ENCODE results near the gene TMEM168.
A peak's percentile ranks its signal among the peaks of the same experiment; 100 is the strongest.
"Not testable (repeated sequence)": the region's sequence is repeated elsewhere in the genome, so short reads cannot be mapped to it uniquely, and the experiment has no call there.

Gene TMEM168

GRCh38 chr7:112798274-112799159 lies 8.3 kb upstream of the TMEM168 start:
- H3K36me3 ChIP-seq = no peaks in the 10 kb centered on the region
- DNase-seq = no peak
- H3K4me3 ChIP-seq (ENCODE audit: low read depth, low read length) = no peak overlapping the region
- TF ChIP-seq CTCF (IDR thresholded peaks at IDR 0.05; ENCODE audit: low read depth, low read length) = no peak
- H3K9me3 ChIP-seq = no peaks in the 10 kb centered on the region
- H3K4me1 ChIP-seq = no peaks in the 10 kb centered on the region
- no peaks in the 10 kb centered on the region for H3K27me3 ChIP-seq

DNA sequence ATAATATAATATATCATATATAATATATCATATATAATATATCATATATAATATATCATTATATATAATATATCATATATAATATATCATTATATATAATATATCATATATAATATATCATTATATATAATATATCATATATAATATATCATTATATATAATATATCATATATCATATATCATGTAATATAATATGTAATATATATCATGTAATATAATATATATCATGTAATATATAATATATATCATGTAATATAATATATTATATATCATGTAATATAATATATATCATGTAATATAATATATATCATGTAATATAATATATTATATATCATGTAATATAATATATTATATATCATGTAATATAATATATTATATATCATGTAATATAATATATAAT lies 6.4 kb upstream of the TMEM168 start:
- not testable (repeated sequence) for H3K9me3 ChIP-seq; H3K4me3 ChIP-seq (ENCODE audit: low read depth, low read length); H3K4me1 ChIP-seq; H3K36me3 ChIP-seq; DNase-seq; H3K27me3 ChIP-seq

DNA sequence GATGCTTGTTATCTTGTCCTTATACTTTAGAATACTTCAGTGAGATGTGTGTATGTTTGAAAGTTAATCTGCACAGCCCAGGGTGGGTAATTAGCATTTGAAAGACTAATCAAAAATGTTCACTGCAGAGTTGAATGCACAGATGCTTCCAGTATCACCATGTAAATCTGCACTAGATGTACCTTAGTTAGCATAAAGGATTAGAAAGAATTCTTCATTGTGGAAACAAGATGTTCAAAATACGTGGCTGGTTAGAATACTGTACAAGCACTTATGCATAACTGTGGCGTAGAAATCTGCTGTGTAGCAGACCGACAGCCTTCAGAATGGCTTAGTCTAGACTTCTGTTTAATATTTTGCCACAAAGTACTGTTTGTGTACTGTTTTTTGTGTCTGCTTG lies 2.2 kb upstream of the TMEM168 start:
- H3K9me3 ChIP-seq = no peaks in the 10 kb centered on the region
- H3K4me3 ChIP-seq (ENCODE audit: low read depth, low read length) = no peak overlapping the region
- TF ChIP-seq CTCF (IDR thresholded peaks at IDR 0.05; ENCODE audit: low read depth, low read length) = no peak
- H3K36me3 ChIP-seq = no peaks in the 10 kb centered on the region
- H3K4me1 ChIP-seq = no peaks in the 10 kb centered on the region
- no peaks in the 10 kb centered on the region for H3K27me3 ChIP-seq
- DNase-seq = no peak

DNA sequence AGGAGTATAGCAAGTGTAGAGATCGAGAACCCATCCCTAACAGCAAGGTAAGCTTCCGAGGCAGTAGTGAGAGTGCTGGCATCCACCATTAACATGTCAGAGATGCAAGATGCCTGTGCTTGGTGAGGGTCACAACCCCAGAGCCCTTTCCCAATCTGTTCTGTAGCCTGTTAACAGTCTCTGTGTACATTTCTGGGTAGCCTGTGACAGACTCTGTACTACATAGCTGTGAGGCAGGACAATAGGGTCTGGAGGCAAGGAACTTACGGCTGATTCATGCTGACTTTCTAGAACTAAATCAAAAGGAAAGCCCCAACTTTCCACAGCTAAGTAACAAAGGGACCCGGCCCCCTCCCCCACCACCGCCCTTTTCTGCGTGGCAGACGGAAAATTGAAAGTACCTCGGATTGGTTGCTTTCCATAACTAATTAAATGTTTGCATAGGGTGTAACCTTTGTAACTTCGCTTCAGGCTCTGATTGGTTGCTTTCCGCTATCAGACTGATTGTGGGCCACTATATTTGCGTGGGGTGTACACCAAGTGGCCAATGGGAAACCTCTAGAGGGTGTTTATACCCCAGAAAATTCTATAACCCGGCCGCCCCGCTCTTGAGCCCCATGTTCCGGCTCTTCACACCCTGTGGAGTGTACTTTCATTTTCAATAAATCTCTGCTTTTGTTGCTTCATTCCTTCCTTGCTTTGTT lies 1.4 kb upstream of the TMEM168 start:
- H3K4me1 ChIP-seq = no peaks in the 10 kb centered on the region
- DNase-seq = no peak

GRCh38 chr7:112790586-112791003 lies 402 bp upstream of the TMEM168 start:
- H3K4me3 ChIP-seq (ENCODE audit: low read depth, low read length) = peak overlapping the region; percentile 93
- no peak for TF ChIP-seq CTCF (IDR thresholded peaks at IDR 0.05; ENCODE audit: low read depth, low read length)
- no peak for DNase-seq
- no peaks in the 10 kb centered on the region for H3K27me3 ChIP-seq
- no peaks in the 10 kb centered on the region for H3K36me3 ChIP-seq
- H3K4me1 ChIP-seq = no peaks in the 10 kb centered on the region
- no peaks in the 10 kb centered on the region for H3K9me3 ChIP-seq

More for the DNA sequence above, 1.4 kb upstream of the TMEM168 start:
- no peaks in the 10 kb centered on the region for H3K36me3 ChIP-seq
- no peaks in the 10 kb centered on the region for H3K9me3 ChIP-seq
- TF ChIP-seq CTCF (IDR thresholded peaks at IDR 0.05; ENCODE audit: low read depth, low read length) = no peak
- H3K4me3 ChIP-seq (ENCODE audit: low read depth, low read length) = no peak overlapping the region
- no peaks in the 10 kb centered on the region for H3K27me3 ChIP-seq

DNA sequence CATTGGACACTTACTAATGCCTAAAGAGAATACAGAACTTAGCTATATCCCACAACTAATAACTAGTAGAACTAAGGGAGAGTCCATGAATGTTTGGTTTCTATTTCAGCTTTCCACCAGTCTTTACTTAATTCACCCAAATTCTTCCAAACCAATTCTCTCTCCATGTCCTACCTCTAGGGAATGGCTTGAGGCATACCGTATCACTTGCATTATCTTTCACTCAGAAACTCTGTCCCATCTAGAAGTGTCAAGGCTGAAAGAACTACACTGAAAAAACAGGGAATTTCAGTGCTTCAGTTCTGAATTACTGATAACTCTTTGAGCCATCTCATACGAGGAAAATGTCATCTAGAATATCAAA lies 758 bp downstream of the TMEM168 start:
- H3K4me3 ChIP-seq (ENCODE audit: low read depth, low read length) = peak overlapping the region; percentile 93
- no peaks in the 10 kb centered on the region for H3K9me3 ChIP-seq
- no peaks in the 10 kb centered on the region for H3K27me3 ChIP-seq
- no peaks in the 10 kb centered on the region for H3K36me3 ChIP-seq
- TF ChIP-seq CTCF (IDR thresholded peaks at IDR 0.05; ENCODE audit: low read depth, low read length) = no peak
- H3K4me1 ChIP-seq = no peaks in the 10 kb centered on the region
- DNase-seq = no peak
